ENCODE measurements around the gene LSM5. TPM values are rescaled to one million over a fixed set of nuclear protein-coding genes. Genes with fewer than 3 reads are reported as not detected.
"Not testable (repeated sequence)": the region's sequence is repeated elsewhere in the genome, so short reads cannot be mapped to it uniquely, and the experiment has no call there.

The LSM5 gene
- total and polyA plus RNA-seq, 4 donors: 21.1 to 111 (median 39.5) TPM

- H3K36me3 ChIP-seq (ENCODE audit: control insufficient read depth in 1 of 2, insufficient read depth in 2 of 2, low read length in 1 of 2): no peaks in the 10 kb centered on the region
- WGBS, 2 donors: 91 to 93% methylated on average over 3 of the region's 3 CpGs
- no peaks in the 10 kb centered on the region for H3K4me1 ChIP-seq (ENCODE audit: control insufficient read depth in 1 of 2, insufficient read depth in 2 of 2, low read length in 2 of 2)
- intact Hi-C loops (cut with DNase I): no loop called here
- H3K9me3 ChIP-seq (ENCODE audit: control insufficient read depth, low read length): no peaks in the 10 kb centered on the region
- ATAC-seq (ENCODE audit: low FRiP score) (no peak), DNase-seq (no peak)
- H3K4me3 ChIP-seq (ENCODE audit: low read length in 2 of 2): no peak overlapping the region
- H3K27ac ChIP-seq (ENCODE audit: low read depth in 1 of 2, low read length in 2 of 2): no peak overlapping the region
- no peaks in the 10 kb centered on the region for H3K27me3 ChIP-seq (ENCODE audit: control insufficient read depth in 1 of 2, insufficient read depth in 2 of 2, low read length in 1 of 2)
Observed at GRCh38 chr7:32515890-32516550, 25.8 kb upstream of the LSM5 start.

- no peak for DNase-seq
- Histone ChIP-seq H3K4me1 (ENCODE audit: control insufficient read depth in 1 of 2, insufficient read depth in 2 of 2, low read length in 2 of 2) (no peaks in the 10 kb centered on the region), H3K36me3 (ENCODE audit: control insufficient read depth in 1 of 2, insufficient read depth in 2 of 2, low read length in 1 of 2) (no peaks in the 10 kb centered on the region), H3K4me3 (ENCODE audit: low read length in 2 of 2) (no peak overlapping the region), H3K27me3 (ENCODE audit: control insufficient read depth in 1 of 2, insufficient read depth in 2 of 2, low read length in 1 of 2) (no peaks in the 10 kb centered on the region), H3K9me3 (ENCODE audit: control insufficient read depth, low read length) (no peaks in the 10 kb centered on the region), H3K27ac (ENCODE audit: low read depth in 1 of 2, low read length in 2 of 2) (no peak overlapping the region)
- WGBS, 2 donors: 97 to 100% methylated on average over 1 of the region's 1 CpG
- intact Hi-C loops (cut with DNase I): no loop called here
- ATAC-seq (ENCODE audit: low FRiP score): no peak
Observed at GRCh38 chr7:32513210-32513609, 23.0 kb upstream of the LSM5 start.

DNA sequence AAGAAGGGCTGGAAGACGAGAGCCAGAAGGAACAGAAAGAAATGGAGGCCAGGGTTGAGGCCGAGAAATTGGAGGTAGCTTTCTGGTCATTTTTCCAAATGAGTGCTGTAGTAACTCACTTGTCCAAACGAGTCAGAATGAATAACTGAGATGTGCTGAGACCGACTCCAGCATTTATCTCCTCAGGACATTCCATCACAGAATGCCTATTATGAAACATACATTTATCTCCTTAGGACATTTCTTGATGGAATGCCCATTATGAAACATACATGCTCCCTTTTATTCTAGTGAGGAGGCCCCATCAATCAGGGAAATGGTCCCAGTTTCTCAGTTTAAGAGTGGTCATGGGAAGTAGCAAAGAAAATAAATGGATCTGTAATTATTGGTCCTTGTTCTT is 21.6 kb upstream of the LSM5 start:
- Histone ChIP-seq H3K9me3 (ENCODE audit: control insufficient read depth, low read length) (no peaks in the 10 kb centered on the region), H3K27me3 (ENCODE audit: control insufficient read depth in 1 of 2, insufficient read depth in 2 of 2, low read length in 1 of 2) (no peaks in the 10 kb centered on the region), H3K4me1 (ENCODE audit: control insufficient read depth in 1 of 2, insufficient read depth in 2 of 2, low read length in 2 of 2) (no peaks in the 10 kb centered on the region), H3K4me3 (ENCODE audit: low read length in 2 of 2) (no peak overlapping the region), H3K36me3 (ENCODE audit: control insufficient read depth in 1 of 2, insufficient read depth in 2 of 2, low read length in 1 of 2) (no peaks in the 10 kb centered on the region), H3K27ac (ENCODE audit: low read depth in 1 of 2, low read length in 2 of 2) (no peak overlapping the region)
- WGBS, 2 donors: 92 to 94% methylated on average over 4 of the region's 4 CpGs
- no peak for ATAC-seq (ENCODE audit: low FRiP score)
- DNase-seq: no peak
- intact Hi-C loops (cut with DNase I): no loop called here

DNA sequence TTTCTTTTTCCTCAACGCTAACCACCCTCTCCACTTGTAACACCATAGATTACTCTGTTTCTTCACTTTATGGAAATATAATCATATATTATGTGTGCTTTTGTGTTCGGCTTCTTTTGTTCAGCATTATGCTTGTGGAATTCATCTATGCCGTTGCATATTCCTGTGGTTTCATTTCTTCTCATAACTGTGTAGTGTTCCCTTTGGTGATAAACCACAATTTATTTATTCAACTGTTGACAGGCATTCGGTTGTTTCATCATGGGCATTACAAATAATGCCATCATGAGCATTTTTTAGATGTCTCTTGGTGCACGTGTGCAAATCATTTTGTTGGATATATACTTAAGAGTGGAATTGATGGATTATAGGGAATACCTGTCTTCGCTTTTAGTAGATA is 17.2 kb upstream of the LSM5 start:
- Histone ChIP-seq H3K36me3 (ENCODE audit: control insufficient read depth in 1 of 2, insufficient read depth in 2 of 2, low read length in 1 of 2) (no peaks in the 10 kb centered on the region), H3K27ac (ENCODE audit: low read depth in 1 of 2, low read length in 2 of 2) (no peak overlapping the region), H3K4me1 (ENCODE audit: control insufficient read depth in 1 of 2, insufficient read depth in 2 of 2, low read length in 2 of 2) (no peaks in the 10 kb centered on the region), H3K9me3 (ENCODE audit: control insufficient read depth, low read length) (no peaks in the 10 kb centered on the region), H3K4me3 (ENCODE audit: low read length in 2 of 2) (no peak overlapping the region), H3K27me3 (ENCODE audit: control insufficient read depth in 1 of 2, insufficient read depth in 2 of 2, low read length in 1 of 2) (no peaks in the 10 kb centered on the region)
- WGBS, 2 donors: 94 to 95% methylated on average over 6 of the region's 6 CpGs
- intact Hi-C loops (cut with DNase I): no loop called here
- ATAC-seq (ENCODE audit: low FRiP score) (no peak), DNase-seq (no peak)

- peaks cover 0 to 3% of the 10 kb centered on the region in 2 donors for H3K4me1 ChIP-seq (ENCODE audit: control insufficient read depth in 1 of 2, insufficient read depth in 2 of 2, low read length in 2 of 2)
- intact Hi-C loops (cut with DNase I): no loop called here
- ATAC-seq (ENCODE audit: low FRiP score) (no peak), DNase-seq (no peak)
- H3K9me3 ChIP-seq (ENCODE audit: control insufficient read depth, low read length): no peaks in the 10 kb centered on the region
- no peaks in the 10 kb centered on the region for H3K36me3 ChIP-seq (ENCODE audit: control insufficient read depth in 1 of 2, insufficient read depth in 2 of 2, low read length in 1 of 2)
- no peaks in the 10 kb centered on the region for H3K27me3 ChIP-seq (ENCODE audit: control insufficient read depth in 1 of 2, insufficient read depth in 2 of 2, low read length in 1 of 2)
- no peak overlapping the region for H3K27ac ChIP-seq (ENCODE audit: low read depth in 1 of 2, low read length in 2 of 2)
- no peak overlapping the region for H3K4me3 ChIP-seq (ENCODE audit: low read length in 2 of 2)
- 93 to 97% methylated on average over 5 of the region's 5 CpGs for WGBS, 2 donors
Observed at GRCh38 chr7:32506266-32507054, 16.3 kb upstream of the LSM5 start.

DNA sequence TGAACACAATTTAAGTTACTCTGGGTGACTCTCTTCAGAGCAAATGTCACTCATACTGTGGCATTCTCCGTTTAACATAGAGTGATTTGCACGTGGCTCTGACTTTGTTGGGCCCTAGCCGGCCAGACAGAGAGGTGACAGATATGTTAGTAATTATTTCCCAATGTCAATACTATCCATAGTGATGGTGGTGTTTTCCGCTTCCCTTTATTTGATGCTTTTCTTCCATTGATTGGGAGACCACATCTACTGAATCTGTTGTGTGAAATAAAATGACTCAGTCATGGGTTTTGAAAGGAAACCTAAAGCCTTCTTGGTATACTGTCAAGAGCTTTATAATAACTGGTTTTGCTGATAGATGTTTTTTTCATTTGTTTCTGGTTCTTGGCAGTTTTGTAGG is 12.5 kb upstream of the LSM5 start:
- Histone ChIP-seq H3K27me3 (ENCODE audit: control insufficient read depth in 1 of 2, insufficient read depth in 2 of 2, low read length in 1 of 2) (no peaks in the 10 kb centered on the region), H3K27ac (ENCODE audit: low read depth in 1 of 2, low read length in 2 of 2) (no peak overlapping the region), H3K4me1 (ENCODE audit: control insufficient read depth in 1 of 2, insufficient read depth in 2 of 2, low read length in 2 of 2) (peaks cover 3 to 9% of the 10 kb centered on the region in 2 donors), H3K9me3 (ENCODE audit: control insufficient read depth, low read length) (no peaks in the 10 kb centered on the region), H3K36me3 (ENCODE audit: control insufficient read depth in 1 of 2, insufficient read depth in 2 of 2, low read length in 1 of 2) (no peaks in the 10 kb centered on the region), H3K4me3 (ENCODE audit: low read length in 2 of 2) (no peak overlapping the region)
- no peak for DNase-seq
- ATAC-seq (ENCODE audit: low FRiP score): no peak
- intact Hi-C loops (cut with DNase I): no loop called here
- WGBS, 2 donors: 65 to 66% methylated on average over 4 of the region's 4 CpGs

DNA sequence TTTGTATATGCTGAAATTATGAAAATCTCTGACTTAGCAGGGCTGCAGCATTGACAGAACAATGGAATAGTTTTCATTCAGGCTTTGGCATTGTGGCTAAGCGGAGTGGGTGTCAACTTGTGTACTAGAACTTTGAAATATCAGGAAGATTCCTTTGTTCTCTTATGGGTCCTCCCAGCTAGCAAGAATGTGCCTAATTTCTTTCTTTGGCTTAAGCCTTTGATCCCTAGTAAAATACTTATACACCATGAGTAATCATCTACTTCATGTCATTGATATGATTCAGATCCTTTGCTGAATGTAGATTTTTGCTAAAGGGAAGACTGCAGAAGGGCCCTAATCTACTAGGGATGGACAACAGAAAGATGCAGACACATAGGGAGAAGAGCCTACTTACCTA is 11.3 kb upstream of the LSM5 start:
- Histone ChIP-seq H3K4me3 (ENCODE audit: low read length in 2 of 2) (no peak overlapping the region), H3K4me1 (ENCODE audit: control insufficient read depth in 1 of 2, insufficient read depth in 2 of 2, low read length in 2 of 2) (peaks cover 3 to 9% of the 10 kb centered on the region in 2 donors), H3K27ac (ENCODE audit: low read depth in 1 of 2, low read length in 2 of 2) (peak overlapping the region in 1 of 2 donors; percentile 51), H3K36me3 (ENCODE audit: control insufficient read depth in 1 of 2, insufficient read depth in 2 of 2, low read length in 1 of 2) (no peaks in the 10 kb centered on the region), H3K27me3 (ENCODE audit: control insufficient read depth in 1 of 2, insufficient read depth in 2 of 2, low read length in 1 of 2) (no peaks in the 10 kb centered on the region), H3K9me3 (ENCODE audit: control insufficient read depth, low read length) (no peaks in the 10 kb centered on the region)
- intact Hi-C loops (cut with DNase I): no loop called here
- ATAC-seq (ENCODE audit: low FRiP score): no peak
- no peak for DNase-seq
- WGBS, 2 donors: 56 to 73% methylated on average over 1 of the region's 1 CpG

DNA sequence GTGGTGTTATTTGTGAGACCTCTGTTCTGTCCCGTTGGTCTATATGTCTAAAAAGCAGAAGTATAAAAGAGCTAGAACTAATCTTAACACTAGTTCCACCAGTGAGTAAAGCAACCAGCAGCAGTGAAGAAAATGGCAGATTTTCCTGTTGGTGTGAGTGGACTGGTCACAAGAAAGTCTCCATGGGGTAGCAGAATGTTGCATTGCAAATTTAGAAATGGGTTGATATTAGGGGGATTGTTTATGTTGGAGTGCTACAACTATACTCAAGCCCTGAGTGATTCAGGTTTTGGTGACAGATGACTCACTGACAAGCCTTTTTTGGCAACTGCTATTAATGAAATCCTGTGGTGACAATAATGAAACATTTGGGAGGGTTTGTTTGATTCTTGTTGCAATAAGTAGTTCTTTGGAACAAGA is 10.8 kb upstream of the LSM5 start:
- peak overlapping the region in 1 of 2 donors; percentile 11 for H3K27ac ChIP-seq (ENCODE audit: low read depth in 1 of 2, low read length in 2 of 2)
- no peak overlapping the region for H3K4me3 ChIP-seq (ENCODE audit: low read length in 2 of 2)
- no peak for ATAC-seq (ENCODE audit: low FRiP score)
- no peaks in the 10 kb centered on the region for H3K36me3 ChIP-seq (ENCODE audit: control insufficient read depth in 1 of 2, insufficient read depth in 2 of 2, low read length in 1 of 2)
- H3K27me3 ChIP-seq (ENCODE audit: control insufficient read depth in 1 of 2, insufficient read depth in 2 of 2, low read length in 1 of 2): no peaks in the 10 kb centered on the region
- intact Hi-C loops (cut with DNase I): no loop called here
- WGBS, 2 donors: 6 to 18% methylated on average over 1 of the region's 1 CpG
- no peaks in the 10 kb centered on the region for H3K9me3 ChIP-seq (ENCODE audit: control insufficient read depth, low read length)
- H3K4me1 ChIP-seq (ENCODE audit: control insufficient read depth in 1 of 2, insufficient read depth in 2 of 2, low read length in 2 of 2): peaks cover 3 to 9% of the 10 kb centered on the region in 2 donors
- DNase-seq: no peak

GRCh38 chr7:32500216-32500615 is 10.0 kb upstream of the LSM5 start:
- intact Hi-C loops (cut with DNase I); DNase-seq; H3K4me3 ChIP-seq (ENCODE audit: low read length in 2 of 2); H3K27ac ChIP-seq (ENCODE audit: low read depth in 1 of 2, low read length in 2 of 2); H3K9me3 ChIP-seq (ENCODE audit: control insufficient read depth, low read length); H3K4me1 ChIP-seq (ENCODE audit: control insufficient read depth in 1 of 2, insufficient read depth in 2 of 2, low read length in 2 of 2); H3K36me3 ChIP-seq (ENCODE audit: control insufficient read depth in 1 of 2, insufficient read depth in 2 of 2, low read length in 1 of 2); H3K27me3 ChIP-seq (ENCODE audit: control insufficient read depth in 1 of 2, insufficient read depth in 2 of 2, low read length in 1 of 2); ATAC-seq (ENCODE audit: low FRiP score): not testable (repeated sequence)
- 95 to 98% methylated on average over 1 of the region's 1 CpG for WGBS, 2 donors

Data from aorta (tissue), 5 donors.